Vagina (tissue), 2 donors: ENCODE results near the gene RNF144B.

ENCODE experiments used
- CTCF ChIP-seq, 3 experiments: fragments of 450-650 bp in 2 of 3; fragments of 200-600 bp in 1 of 3; sonication (generic) in 1 of 3; IDR thresholded peaks; one replicate each; pipeline ENCODE4 v1.5.1; 2017 to 2019; ENCODE audit warnings: antibody characterized with exemption in 3 of 3, mild to moderate bottlenecking in 2 of 3, moderate library complexity in 2 of 3
- POLR2A ChIP-seq, 2 donors: fragments of 450-650 bp; IDR thresholded peaks; one replicate each; pipeline ENCODE4 v1.6.1; 2017; ENCODE audit warnings: antibody characterized with exemption in 2 of 2, mild to moderate bottlenecking in 2 of 2, moderate library complexity in 2 of 2
- POLR2AphosphoS5 ChIP-seq, 2 donors: sonication (generic); formaldehyde crosslinking; IDR thresholded peaks; one replicate each; pipeline ENCODE4 v1.9.0; 2017; ENCODE audit warnings: antibody characterized with exemption in 2 of 2, mild to moderate bottlenecking in 2 of 2, low read depth in 1 of 2; ENCODE audit not compliant: insufficient read depth in 1 of 2

- no peak for TF ChIP-seq CTCF (IDR thresholded peaks at IDR 0.05)
- no peak for TF ChIP-seq POLR2A (IDR thresholded peaks at IDR 0.05)
- no peak for TF ChIP-seq POLR2AphosphoS5 (IDR thresholded peaks at IDR 0.05; ENCODE audit: insufficient read depth in 1 of 2, low read depth in 1 of 2)
Observed at GRCh38 chr6:18492972-18493371, 105.8 kb downstream of the RNF144B start.
